Activated T-cell treated with anti-CD3 and anti-CD28 coated beads for 24 hours (primary cell): Measurements from ENCODE around the gene ACHE.
"Not testable (repeated sequence)": the region's sequence is repeated elsewhere in the genome, so short reads cannot be mapped to it uniquely, and the experiment has no call there.

Experiments
- DNase-seq: peaks from one replicate; pipeline ENCODE4 v3.0.0-alpha.2; 2020; ENCODE audit warnings: low read depth

Gene ACHE

DNA sequence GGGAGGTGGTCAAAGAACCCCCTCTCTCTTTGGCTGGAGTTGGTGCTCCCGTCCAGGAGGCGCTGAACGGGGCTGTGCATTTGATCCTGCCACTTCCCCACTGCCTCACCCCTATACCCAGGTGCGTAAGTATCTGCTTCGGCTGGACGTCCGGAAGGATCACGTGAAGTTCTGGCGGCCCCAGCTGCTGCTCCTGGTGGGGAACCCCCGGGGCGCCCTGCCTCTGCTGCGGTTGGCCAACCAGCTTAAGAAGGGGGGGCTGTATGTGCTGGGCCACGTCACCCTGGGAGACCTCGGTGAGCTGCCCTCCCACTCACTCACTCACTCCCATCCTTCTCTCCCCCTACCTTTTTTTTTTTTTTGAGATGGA is 34.1 kb downstream of the ACHE start:
- DNase-seq: no peak

DNA sequence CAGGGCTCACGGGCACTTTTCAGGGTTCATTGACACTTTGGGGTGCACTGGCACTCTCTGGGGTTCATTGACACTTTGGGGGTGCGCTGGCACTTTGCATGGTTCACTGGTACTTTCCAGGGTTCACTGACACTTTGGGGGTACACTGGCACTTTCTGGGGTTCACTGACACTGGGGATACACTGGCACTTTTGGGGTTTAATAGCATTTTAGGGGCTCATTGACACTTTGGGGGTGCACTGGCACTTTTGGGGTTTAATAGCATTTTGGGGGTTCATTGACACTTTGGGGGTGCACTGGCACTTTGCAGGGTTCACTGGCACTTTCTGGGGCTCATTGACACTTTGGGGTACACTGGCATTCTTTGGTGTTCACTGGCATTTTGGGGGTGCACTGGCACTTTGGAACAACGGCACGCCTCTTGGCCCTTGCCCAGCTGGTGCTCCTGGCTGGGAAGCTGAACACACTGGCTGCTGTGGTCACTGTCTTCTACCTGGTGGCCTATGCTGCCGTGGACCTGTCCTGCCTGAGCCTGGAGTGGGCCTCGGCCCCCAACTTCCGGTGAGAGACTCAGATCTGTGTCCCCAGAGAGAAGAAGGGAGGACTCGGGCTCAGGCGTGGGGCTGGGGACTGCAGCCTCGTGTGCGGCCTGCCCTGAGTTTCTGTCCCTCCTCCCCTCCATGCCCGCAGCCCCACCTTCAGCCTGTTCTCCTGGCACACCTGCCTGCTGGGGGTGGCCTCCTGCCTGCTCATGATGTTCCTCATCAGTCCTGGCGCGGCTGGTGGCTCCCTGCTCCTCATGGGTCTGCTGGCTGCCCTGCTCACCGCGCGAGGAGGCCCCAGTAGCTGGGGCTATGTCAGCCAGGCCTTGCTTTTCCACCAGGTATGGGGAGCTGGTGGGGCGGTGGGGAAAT is 34.7 kb downstream of the ACHE start:
- DNase-seq: no peak

DNA sequence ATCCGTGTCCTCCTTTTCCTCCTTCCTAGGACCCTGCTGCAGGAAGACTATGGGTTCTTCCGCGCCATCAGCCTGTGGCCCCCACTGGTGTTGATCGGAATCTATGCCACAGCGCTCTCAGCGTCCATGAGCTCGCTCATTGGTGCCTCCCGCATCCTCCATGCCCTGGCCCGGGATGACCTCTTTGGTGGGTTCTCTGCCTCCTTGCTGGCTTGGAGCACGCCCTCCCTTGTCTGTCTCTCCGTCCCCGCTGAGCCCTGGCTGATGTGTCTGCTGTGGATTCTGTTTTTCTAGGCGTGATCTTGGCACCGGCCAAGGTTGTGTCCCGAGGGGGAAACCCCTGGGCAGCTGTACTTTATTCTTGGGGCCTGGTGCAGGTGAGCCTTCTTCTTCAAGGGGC is 35.8 kb downstream of the ACHE start:
- no peak for DNase-seq

DNA sequence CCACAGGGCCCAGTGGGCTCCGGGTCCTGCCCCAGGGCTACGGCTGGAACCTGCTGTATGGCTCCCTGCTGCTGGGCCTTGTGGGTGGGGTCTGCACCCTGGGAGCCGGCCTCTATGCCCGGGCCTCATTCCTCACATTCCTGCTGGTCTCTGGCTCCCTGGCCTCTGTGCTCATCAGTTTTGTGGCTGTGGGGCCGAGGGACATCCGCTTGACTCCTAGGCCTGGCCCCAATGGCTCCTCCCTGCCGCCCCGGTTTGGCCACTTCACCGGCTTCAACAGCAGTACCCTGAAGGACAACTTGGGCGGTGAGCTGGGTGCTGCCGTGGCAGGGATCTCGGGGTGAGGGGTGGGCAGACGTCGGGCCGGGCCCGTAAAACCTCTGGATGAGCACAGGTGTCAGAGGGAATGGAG is 38.8 kb downstream of the ACHE start:
- no peak for DNase-seq

DNA sequence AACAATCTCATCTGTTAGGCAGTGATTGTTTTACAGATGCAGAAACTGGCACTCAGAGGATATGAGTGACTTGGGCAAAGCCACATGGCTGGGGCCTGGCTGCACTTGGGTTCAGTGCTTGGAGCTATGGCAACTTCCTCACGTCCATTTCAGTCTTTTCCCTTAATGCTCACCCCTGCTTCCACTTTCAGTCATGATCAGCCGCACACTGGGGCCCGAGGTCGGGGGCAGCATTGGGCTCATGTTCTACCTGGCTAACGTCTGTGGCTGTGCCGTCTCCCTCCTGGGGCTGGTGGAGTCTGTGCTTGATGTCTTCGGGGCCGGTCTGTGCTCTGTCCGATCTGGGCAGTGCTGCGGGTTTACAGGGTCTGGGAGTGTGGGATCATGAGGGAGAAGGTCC is 40.2 kb downstream of the ACHE start:
- DNase-seq: no peak

DNA sequence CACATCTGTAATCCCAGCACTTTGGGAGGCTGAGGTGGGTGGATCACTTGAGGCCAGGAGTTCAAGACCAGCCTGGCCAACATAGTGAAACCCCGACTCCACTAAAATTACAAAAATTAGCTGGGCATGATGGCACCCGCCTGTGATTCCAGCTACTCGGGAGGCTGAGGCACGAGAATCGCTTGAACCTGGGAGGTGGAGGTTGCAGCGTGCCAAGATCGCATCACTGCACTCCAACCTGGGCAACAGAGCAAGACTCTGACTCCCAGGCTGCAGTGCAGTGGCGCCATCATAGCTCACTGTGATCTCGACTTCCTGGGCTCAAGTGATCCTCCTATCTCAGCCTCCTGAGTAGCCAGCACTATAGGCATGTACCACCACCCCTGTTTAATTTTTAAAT is 40.8 kb downstream of the ACHE start:
- not testable (repeated sequence) for DNase-seq

DNA sequence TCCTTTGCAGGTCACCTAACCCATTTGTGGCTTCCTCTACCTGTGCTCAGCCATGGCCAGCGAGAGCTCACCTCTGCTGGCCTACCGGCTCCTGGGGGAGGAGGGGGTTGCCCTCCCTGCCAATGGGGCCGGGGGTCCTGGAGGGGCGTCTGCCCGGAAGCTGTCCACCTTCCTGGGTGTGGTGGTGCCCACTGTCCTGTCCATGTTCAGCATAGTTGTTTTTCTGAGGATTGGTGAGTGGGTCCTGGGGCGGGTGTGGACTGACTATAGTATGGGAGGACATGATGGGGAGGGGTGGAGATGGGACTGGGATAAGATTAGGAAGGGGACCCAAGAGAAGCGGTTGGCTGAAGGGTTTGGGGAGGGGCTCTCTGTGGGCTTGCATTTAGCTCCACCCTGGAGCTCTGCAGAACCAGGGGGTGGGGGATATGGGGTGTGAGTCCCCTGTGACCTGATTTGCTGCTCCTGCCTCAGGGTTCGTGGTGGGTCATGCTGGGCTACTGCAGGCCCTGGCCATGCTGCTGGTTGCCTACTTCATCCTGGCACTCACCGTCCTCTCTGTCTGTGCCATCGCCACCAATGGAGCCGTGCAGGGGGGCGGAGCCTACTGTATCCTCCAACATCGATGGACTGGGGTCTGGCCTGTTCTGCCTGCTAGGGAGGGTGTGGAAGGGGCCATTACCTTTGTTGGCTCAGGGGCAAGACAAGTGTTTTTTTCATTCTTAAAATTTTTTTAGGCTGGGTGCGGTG is 41.4 kb downstream of the ACHE start:
- no peak for DNase-seq

DNA sequence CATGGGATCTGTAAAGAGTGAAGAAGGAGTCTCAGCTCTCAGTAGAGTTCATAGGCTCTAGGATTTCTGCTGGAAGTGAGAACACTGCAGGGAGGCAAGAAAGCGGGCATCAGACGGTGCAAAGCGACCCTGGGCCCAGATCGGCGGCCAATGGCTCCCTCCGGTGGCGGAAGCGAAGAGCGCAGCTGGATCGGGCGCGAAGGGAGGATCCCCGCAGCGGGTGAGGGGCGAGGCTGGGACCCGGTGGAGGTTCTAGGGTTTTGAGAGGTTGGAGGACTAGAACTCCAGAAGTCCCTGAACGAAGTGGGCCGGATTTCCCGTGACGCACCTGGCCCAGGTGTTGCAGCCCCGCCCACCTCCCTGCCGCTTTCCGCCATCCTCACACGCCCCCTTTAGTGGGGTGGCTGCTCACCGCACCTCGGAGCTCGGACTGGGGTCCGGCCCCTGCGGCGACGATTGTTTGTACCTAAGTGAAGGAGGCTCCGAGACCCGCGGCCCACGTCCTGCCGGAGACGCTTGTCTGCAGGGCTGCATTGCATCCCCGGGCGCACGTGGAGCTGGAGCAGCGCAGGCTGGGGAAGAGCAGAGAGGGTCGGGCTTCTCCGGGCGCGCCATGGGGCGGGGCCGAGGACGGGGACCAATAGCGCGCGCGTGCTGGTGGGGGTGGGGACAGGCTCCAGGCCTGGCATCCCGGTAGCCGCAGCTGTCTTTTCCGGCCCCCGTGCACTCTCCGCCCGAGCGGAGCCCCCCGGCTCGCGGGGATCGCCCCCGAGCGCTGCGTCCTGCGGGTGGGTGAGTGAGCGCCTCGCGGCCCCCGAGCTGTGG is 43.4 kb downstream of the ACHE start, which contains the start of gene SLC12A9:
Gene SLC12A9 (plus strand): TSS at position 666 of the 825 bp plus-strand sequence. CDS start 1,485 bp downstream, outside the sequence.
- peak; percentile 82 for DNase-seq

DNA sequence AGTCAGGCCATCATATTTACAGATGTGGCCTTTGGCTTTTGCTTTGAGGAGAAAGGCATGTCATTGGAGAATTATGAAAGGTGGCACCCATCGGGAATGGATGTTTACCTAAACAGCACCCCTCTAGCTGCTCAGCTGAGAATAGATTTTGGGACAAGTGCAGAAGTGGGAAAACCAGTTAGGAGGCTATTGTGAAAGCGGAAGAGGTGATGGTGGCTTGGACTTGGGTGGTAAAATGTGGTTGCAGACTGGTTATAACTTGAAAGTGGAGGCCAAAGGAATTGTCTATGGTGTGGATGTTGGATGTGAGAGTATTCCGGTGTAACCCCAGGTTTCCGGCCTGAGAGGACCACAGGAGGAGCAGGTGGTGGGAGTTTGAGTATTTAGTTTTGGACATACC is 48.3 kb downstream of the ACHE start:
- DNase-seq: no peak

DNA sequence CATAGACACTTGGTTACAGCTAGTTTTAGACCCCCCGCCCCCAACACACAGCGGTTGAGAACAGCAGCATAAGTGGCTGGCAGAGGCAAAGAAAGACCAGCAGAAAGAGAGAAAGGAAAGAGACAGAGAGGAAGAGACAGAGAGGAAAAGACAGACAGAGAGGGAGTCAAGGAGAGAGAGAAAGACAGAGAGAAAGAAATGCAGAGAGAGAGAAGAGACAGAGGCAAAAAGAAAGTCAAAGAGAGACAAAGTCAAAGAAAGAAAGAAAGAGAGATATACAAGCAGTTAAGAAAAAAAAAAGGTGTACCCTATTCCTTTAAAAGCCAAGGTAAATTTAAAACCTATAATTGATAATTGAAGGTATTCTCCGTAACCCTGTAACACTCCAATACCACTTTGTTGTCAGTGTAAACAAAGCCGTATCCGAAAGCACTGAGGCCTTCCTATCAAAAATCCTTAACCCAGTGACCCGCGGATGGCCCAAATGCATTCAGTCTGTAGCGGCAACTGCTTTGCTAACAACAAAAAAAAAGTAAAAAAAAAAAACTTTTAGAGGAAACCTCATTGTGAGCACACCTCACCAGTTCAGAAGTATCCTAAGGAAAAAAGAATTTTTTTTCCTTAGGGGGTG is 55.1 kb downstream of the ACHE start:
- no peak for DNase-seq
